Inflammatory macrophage treated with lipopolysaccharide for 4 hours (primary cell): ENCODE results near the gene PNMA6F.
"Not testable (repeated sequence)": the region's sequence is repeated elsewhere in the genome, so short reads cannot be mapped to it uniquely, and the experiment has no call there.

ENCODE experiments used
- DNase-seq: peaks from one replicate; pipeline ENCODE4 v3.0.0-alpha.2; 2020

Gene PNMA6F

DNA sequence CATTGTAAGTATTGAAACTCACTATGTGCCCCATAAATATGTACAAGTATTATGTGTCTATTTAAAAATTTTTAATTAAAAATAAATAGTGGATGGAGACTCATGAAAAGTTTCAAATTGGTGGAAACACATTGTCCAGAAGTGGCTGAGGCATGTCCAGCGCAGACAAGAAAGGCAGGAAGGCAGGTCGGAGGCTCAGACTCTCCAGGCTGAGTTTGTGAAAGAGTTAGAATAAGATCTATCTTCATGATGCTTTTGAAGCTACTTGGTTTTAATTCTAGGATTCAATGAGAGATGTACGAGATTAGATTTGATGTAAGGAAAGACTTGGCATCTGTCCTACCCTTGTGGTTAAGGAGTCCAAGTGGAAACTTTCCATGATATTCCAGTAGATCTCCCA, 19.8 kb downstream of the PNMA6F start:
- no peak for DNase-seq

DNA sequence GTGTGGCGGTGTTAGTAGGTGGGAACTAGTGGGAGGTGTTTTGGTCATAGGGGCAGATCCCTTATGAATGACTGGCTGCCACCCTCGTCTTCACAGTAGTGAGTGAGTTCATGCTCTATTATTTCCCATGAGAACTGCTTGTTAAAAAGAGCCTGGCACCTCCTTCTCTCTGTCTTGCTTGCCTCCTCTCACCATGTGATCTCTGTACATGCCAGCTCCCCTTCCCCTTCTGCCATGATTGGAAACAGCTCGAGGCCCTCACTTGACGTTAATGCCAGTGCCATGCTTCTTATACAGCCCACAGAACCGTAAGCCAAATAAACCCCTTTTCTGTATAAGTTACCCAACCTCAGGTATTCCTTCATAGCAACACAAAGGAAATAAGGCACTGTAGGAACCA, 21.7 kb downstream of the PNMA6F start:
- no peak for DNase-seq

DNA sequence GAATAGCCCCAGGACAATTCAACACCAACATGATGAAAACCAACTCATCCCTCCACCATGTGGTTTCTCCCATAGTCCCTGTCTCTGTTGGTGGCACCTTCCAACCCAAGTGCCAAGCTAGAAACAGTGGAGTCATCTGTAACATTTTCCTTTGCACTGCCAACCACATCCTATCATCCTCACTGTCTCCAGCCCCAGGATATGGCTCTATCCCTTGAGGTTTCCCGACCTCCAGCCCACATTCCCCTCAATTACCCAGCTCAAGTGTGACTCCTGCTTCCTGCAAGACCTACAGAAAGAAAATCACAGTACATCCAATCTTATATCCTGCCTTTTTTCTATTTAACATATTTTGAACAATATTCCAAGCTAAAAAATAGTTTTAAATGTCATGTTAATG, 24.2 kb downstream of the PNMA6F start:
- DNase-seq, result no peak

DNA sequence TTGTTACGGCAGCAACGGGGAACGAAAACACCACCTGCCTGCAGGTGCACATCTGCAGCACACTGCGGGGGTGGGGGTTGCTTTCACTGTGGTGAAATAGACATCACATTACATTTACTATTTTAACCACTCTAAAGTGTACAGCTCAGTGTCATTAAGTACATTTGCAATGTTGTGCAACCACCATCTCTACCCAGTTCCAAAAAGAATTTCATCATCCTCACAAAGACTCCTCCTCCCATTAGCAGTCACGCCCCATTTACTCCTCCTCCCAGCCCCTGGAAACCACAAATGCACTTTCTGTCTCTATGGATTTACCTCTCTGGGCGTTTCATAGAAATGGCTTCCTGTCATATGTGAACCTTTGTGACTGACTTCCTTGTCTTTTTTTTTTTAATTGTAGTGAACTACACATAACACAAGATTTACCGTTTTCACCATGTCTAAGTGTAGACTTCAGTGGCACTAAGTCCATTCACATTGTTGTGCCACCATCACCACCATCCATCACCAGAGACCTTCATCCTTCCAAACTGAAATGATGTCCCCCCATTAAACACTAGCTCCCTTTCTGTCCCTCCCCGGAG, 28.0 kb downstream of the PNMA6F start:
- not testable (repeated sequence) for DNase-seq

DNA sequence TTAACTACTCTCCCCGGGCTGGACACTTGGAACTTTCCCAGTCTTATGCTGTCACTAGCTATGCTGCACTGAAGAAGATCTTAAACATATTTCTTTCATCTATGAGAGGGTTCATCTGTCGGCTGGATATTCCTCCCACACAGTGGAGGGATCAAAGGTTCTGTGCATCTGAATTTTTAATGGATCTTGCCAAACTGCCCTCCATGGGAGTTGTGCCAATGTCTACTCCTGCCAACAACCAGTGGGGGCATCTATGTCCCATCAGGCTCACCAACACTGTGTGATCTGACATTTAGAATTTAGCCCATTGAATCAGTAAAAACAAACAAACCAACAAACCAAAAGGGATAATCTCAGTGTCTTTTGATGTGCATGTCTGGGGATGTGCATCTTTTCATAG, 32.8 kb downstream of the PNMA6F start:
- DNase-seq, result not testable (repeated sequence)

DNA sequence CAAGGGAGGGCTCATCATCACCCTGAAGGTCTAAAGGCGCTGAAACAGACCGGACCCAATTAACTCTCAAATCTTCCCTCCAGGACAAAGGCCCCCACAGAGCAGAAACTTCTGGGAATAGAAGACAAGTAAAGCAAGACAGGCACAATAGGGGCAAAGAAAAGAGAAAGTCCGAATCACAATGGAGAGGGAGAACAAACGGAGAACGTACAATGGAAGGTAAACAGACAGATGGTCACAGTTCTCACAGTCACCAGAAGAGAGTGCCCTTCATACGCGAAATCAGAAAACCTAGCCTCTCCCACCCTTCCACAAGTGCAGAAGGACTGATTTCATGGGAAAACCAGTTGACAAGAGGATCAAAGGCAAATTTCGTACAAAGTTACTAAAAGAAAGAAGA, 35.9 kb downstream of the PNMA6F start:
- DNase-seq, result not testable (repeated sequence)

DNA sequence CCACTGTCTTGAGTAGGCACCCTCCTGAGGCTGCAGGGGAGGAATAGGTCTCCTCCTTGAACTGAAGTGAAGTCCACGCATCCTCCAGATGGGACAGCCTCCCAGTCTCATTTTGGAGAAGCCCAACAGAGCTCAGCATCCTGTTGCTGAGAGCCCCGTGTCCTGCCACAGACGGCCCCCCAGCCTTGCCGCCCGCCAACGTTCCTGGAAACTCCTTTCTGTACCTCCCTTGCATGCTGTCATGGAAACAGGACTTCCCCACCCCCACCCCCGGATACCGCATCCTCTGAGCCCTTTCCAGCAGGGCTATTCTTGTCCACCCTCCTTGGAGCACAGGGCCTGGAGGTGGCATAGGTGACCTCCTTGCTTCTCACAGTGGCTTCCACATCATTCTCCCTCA, 37.6 kb downstream of the PNMA6F start:
- DNase-seq, result not testable (repeated sequence)

DNA sequence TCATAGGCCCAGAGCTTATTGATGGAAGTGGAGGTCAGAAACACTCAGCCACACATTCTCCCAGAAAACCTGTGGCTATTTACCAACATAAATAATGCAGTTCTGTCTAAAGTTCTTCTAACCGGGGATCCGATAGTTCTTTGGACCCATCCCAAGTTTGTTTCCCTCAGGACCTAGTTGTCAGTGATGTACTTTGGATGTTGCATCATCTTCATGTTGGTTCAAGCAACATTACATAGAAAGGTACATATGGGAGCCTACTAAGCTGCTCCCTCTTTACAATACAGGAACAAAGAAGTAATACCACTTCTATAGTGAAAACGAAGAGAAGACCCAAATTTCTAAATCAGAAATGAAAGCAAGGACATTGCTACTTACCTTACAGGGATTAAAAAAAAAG, 39.8 kb downstream of the PNMA6F start:
- DNase-seq, result not testable (repeated sequence)

DNA sequence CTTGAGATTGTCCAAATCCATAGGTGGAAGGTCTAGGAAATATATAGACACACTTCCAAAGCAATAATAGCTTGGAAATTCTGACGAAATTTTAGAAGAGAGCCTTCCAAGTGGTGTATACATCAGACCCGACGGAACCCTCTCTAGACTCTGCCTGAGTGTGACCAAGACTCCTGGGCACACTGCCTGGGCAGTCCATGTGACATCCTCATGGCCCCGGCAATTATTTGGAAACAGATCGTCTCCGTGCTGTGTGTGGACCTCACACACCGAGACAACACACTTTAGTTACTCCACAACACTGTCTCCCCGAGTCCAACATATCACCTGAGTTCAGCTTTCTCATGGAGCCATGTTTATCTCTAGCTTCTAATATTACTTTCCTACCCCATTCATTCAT, 42.3 kb downstream of the PNMA6F start:
- DNase-seq, result not testable (repeated sequence)

DNA sequence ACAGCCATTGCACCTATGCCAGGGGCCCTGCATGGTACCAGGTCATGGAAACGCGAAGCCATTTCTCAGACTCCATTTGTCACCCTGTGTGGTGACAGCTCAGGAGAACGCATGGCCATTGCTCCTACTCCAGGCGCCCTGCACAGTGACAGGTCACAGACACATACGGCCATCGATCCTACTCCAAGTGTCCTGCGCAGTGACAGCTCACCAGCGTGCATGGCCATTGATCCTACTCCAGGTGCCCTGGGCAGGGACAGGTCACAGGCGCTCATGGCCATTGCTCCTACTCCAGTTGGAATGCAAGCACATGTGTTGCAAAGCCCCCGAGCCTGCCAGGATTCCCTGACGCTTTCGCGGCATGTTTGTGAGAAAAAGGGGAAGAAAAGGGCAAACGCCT, 45.5 kb downstream of the PNMA6F start:
- not testable (repeated sequence) for DNase-seq

DNA sequence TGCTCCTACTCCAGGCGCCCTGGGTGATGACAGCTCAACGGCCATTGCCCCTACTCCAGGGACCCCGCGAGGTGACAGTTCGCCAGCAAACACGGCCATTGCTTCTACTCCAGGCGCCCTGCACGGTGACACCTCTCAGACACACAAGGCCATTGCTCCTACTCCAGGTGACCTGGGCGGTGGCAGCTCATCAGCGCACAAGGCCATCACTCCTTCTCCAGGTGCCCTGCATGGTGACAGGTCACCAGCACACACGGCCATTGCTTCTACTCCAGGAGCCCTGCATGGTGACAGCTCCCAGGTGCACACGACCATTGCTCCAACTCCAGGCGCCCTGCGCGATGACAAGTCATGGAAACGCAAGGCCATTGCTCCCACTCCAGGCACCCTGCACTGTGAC, 46.1 kb downstream of the PNMA6F start:
- not testable (repeated sequence) for DNase-seq

DNA sequence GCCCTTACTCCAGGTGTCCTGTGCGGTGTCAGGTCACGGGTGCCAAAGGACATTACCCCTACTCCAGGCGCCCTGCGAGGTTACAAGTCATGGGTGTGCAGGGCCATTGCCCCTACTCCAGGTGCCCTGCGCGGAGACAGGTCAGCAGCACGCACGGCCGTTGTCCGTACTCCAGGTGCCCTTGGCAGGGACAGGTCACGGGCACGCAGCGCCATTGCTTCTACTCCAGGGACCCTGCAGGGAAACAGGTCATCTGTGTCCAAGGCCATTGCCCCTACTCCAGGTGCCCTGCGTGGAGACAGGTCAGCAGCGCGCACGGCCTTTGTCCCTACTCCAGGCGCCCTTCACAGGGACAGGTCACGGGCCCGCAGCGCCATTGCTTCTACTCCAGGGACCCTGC, 49.0 kb downstream of the PNMA6F start:
- not testable (repeated sequence) for DNase-seq

DNA sequence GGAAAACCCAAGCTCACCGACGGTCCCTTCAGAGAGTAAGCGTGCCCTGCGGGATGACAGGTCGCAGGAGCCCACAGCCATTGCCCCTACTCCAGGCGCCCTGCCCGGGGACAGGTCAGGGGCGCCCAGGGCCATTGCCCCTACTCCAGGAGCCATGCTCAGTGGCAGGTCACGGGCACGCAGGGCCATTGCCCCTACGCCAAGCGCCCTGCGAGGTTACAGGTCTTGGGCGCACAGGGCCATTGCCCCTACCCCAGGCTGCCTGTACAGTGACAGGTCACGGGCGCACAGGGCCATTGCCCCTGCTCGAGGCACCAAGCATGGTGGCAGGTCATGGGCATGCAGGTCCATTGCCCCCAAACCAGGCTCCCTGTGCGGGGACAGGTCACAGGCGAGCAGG, 49.5 kb downstream of the PNMA6F start:
- DNase-seq, result not testable (repeated sequence)
